ENCODE results near the gene PIGH.

The PIGH gene

DNA sequence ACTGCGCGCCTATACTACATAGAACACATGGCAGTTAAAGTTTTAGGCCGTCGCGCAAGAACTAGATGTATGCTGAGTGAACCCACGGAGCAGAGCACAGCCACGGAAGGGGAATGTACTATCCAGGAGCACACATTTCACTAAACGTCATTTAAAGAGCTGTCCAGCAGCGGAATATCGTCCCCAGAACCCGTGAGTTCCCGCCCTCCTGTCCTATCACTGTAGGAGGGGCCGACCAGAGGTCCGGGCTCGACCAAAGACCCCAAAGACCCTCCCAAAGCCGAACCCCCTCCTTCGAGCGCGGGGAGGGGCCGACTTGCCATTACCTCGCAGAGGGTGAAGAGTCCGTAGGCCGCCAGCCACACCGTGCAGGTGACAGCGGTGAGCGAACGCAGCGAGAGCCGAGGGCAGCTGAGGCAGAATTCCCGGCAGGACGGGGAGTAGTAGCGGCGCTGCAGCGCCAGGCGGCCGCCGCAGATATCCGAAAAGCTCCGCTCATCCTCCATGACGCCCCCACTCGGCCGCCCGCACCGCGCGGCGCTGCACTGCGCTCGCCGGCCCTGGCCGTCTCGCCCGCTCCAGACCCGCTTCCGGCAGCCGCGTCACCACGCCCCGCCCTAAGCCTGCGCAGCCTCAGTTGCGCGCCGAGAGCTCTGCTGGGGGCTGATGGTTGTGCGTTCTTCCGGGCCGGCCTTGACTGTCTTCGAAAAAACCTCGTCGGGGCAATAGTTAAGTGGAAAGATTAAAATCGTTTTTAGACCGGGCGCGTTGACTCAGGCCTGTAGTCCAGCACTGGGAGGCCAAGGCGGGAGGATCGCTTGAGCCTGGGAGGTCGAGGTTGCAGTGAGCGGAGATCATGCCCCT, at the start of gene PIGH:
TSS of gene PIGH (minus strand) at position 571 of the 864 bp plus-strand sequence. CDS start at position 506, 65 bp downstream.
- in situ Hi-C loops (cut with HindIII; ENCODE audit: low pct_unique_long_range_greater_than_20kb, low sequenced_read_pairs), result loop anchor here (25.0 kb wide), 1 partner anchor 163 kb away; no protein-coding TSS in a partner anchor
- peak; percentile 93 for DNase-seq (ENCODE audit: low read depth in 1 of 2, low spot score in 1 of 2)
- no peak for TF ChIP-seq JUND (IDR thresholded peaks at IDR 0.05; ENCODE audit: low read depth)

DNA sequence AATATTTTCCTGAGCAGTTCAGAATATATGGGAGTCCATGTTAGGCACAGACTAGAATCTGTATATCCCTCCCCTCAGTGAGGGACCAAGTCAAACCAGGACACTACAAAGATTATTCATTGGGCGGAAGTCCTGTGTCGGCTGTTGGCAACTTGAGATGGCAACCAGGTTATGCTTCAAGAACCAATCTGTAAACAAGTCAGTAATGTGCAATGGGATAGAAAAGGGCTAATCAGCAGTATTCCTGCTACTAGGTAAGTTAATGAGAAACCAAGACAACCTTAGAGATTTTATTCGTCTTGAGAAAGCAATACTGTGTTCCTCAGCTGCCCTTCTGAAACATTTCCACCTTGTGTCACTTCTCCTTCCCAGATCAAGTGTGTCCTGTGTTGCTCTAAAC, 46.1 kb upstream of the PIGH start:
- no peak for TF ChIP-seq JUND (IDR thresholded peaks at IDR 0.05; ENCODE audit: low read depth)
- DNase-seq (ENCODE audit: low read depth in 1 of 2, low spot score in 1 of 2), result no peak
- in situ Hi-C loops (cut with HindIII; ENCODE audit: low pct_unique_long_range_greater_than_20kb, low sequenced_read_pairs), result no loop called here

DNA sequence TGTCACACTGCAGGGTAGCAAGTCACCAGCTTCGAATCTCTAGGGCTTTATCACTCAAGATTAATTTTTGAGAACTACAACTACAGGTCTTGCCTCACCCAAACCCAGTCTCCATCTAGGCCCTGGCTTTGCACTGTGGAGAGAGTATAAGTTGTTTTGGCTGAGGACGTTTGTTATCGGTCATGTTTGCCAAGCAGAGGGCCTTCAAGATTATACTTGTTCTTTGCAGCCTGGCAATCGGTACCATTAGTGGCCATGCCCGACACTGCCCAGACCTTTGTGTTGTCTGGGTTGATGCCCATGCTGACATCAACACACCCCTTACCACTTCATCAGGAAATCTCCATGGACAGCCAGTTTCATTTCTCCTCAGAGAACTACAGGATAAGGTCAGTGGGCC, 45.3 kb upstream of the PIGH start:
- TF ChIP-seq JUND (IDR thresholded peaks at IDR 0.05; ENCODE audit: low read depth), result no peak
- no peak for DNase-seq (ENCODE audit: low read depth in 1 of 2, low spot score in 1 of 2)
- in situ Hi-C loops (cut with HindIII; ENCODE audit: low pct_unique_long_range_greater_than_20kb, low sequenced_read_pairs), result no loop called here

GRCh38 chr14:67644428-67644827, 44.4 kb upstream of the PIGH start:
- DNase-seq (ENCODE audit: low read depth in 1 of 2, low spot score in 1 of 2), result no peak
- no peak for TF ChIP-seq JUND (IDR thresholded peaks at IDR 0.05; ENCODE audit: low read depth)
- in situ Hi-C loops (cut with HindIII; ENCODE audit: low pct_unique_long_range_greater_than_20kb, low sequenced_read_pairs), result no loop called here

GRCh38 chr14:67643713-67644112, 43.6 kb upstream of the PIGH start:
- no peak for TF ChIP-seq JUND (IDR thresholded peaks at IDR 0.05; ENCODE audit: low read depth)
- no peak for DNase-seq (ENCODE audit: low read depth in 1 of 2, low spot score in 1 of 2)
- in situ Hi-C loops (cut with HindIII; ENCODE audit: low pct_unique_long_range_greater_than_20kb, low sequenced_read_pairs), result no loop called here

- no peak for DNase-seq (ENCODE audit: low read depth in 1 of 2, low spot score in 1 of 2)
- in situ Hi-C loops (cut with HindIII; ENCODE audit: low pct_unique_long_range_greater_than_20kb, low sequenced_read_pairs), result no loop called here
Observed at GRCh38 chr14:67641902-67642749, 42.1 kb upstream of the PIGH start.

GRCh38 chr14:67641480-67641879, 41.4 kb upstream of the PIGH start:
- TF ChIP-seq JUND (IDR thresholded peaks at IDR 0.05; ENCODE audit: low read depth), result no peak
- in situ Hi-C loops (cut with HindIII; ENCODE audit: low pct_unique_long_range_greater_than_20kb, low sequenced_read_pairs), result no loop called here
- no peak for DNase-seq (ENCODE audit: low read depth in 1 of 2, low spot score in 1 of 2)

More at GRCh38 chr14:67641902-67642749, 42.1 kb upstream of the PIGH start:
- TF ChIP-seq JUND (IDR thresholded peaks at IDR 0.05; ENCODE audit: low read depth), result no peak

GRCh38 chr14:67638642-67639041, 38.6 kb upstream of the PIGH start:
- DNase-seq (ENCODE audit: low read depth in 1 of 2, low spot score in 1 of 2), result no peak
- TF ChIP-seq JUND (IDR thresholded peaks at IDR 0.05; ENCODE audit: low read depth), result no peak
- in situ Hi-C loops (cut with HindIII; ENCODE audit: low pct_unique_long_range_greater_than_20kb, low sequenced_read_pairs), result no loop called here

- TF ChIP-seq JUND (IDR thresholded peaks at IDR 0.05; ENCODE audit: low read depth), result no peak
- in situ Hi-C loops (cut with HindIII; ENCODE audit: low pct_unique_long_range_greater_than_20kb, low sequenced_read_pairs), result no loop called here
- no peak for DNase-seq (ENCODE audit: low read depth in 1 of 2, low spot score in 1 of 2)
Observed at GRCh38 chr14:67636361-67636919, 36.4 kb upstream of the PIGH start.

- DNase-seq (ENCODE audit: low read depth in 1 of 2, low spot score in 1 of 2), result no peak
- TF ChIP-seq JUND (IDR thresholded peaks at IDR 0.05; ENCODE audit: low read depth), result no peak
- in situ Hi-C loops (cut with HindIII; ENCODE audit: low pct_unique_long_range_greater_than_20kb, low sequenced_read_pairs), result no loop called here
Observed at GRCh38 chr14:67633451-67634147, 33.5 kb upstream of the PIGH start.

GRCh38 chr14:67630938-67631337, 30.9 kb upstream of the PIGH start:
- no peak for TF ChIP-seq JUND (IDR thresholded peaks at IDR 0.05; ENCODE audit: low read depth)
- in situ Hi-C loops (cut with HindIII; ENCODE audit: low pct_unique_long_range_greater_than_20kb, low sequenced_read_pairs), result no loop called here
- DNase-seq (ENCODE audit: low read depth in 1 of 2, low spot score in 1 of 2), result no peak

DNA sequence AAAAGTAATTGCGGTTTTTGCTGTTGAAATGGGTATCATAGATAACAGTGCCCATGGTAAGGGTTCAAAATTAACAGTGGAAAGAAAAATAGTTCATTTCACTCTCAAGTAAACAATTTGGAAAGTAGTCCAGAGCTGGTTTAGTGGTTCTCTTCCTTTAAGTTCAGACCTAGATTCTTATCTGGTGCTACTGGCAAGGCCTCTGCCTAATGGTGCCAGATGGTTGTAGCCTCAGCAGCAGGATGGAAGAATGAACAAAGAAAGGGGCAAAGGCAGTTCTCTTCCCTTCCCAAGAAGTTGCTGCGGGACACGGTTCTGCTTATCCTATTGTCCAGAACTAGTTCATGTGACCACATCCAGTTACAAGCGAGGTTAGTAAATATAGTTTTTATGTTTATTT, 30.1 kb upstream of the PIGH start:
- in situ Hi-C loops (cut with HindIII; ENCODE audit: low pct_unique_long_range_greater_than_20kb, low sequenced_read_pairs), result no loop called here
- DNase-seq (ENCODE audit: low read depth in 1 of 2, low spot score in 1 of 2), result peak in 1 of 2 experiments; percentile 59
- TF ChIP-seq JUND (IDR thresholded peaks at IDR 0.05; ENCODE audit: low read depth), result no peak

Measured in T47D (cell line).